Activated CD4-positive, alpha-beta T cell treated with anti-CD3 and anti-CD28 coated beads for 36 hours (primary cell): ENCODE data around the gene ATP6V1G2. TPM values are rescaled to one million over a fixed set of nuclear protein-coding genes. Genes with fewer than 3 reads are reported as not detected.
"Not testable (repeated sequence)": the region's sequence is repeated elsewhere in the genome, so short reads cannot be mapped to it uniquely, and the experiment has no call there.

Experiments used
- ATAC-seq: fragments of 200-7000 bp; cut with Tn5 transposase; one replicate; pipeline ENCODE4 v1.10.0; 2021; ENCODE audit warnings: mild to moderate bottlenecking, moderate library complexity
- CTCF ChIA-PET: fragments of 350-600 bp; sonication (Branson Sonifier 250); formaldehyde crosslinking; loops from one replicate; lab custom pipeline; 2021; ENCODE audit warnings: antibody characterized with exemption; lab: Charles Lee
- POLR2A ChIA-PET: fragments of 350-600 bp; sonication (Branson Sonifier 250); formaldehyde crosslinking; loops from one replicate; lab custom pipeline; 2021; ENCODE audit warnings: antibody characterized with exemption, inconsistent platforms; lab: Charles Lee
- DNase-seq: peaks from one replicate; pipeline ENCODE4 v3.0.0-alpha.2; 2020
- H3K27ac Mint-ChIP-seq: one replicate; pipeline ENCODE4 v1.8.0; 2021; ENCODE audit warnings: mixed read lengths
- H3K27me3 Mint-ChIP-seq: one replicate; pipeline ENCODE4 v1.8.0; 2021; ENCODE audit warnings: mixed read lengths
- H3K36me3 Mint-ChIP-seq: one replicate; pipeline ENCODE4 v1.8.0; 2021; ENCODE audit warnings: low read depth, mixed read lengths
- H3K4me1 Mint-ChIP-seq: one replicate; pipeline ENCODE4 v1.8.0; 2021; ENCODE audit warnings: mixed read lengths
- H3K4me3 Mint-ChIP-seq: one replicate; pipeline ENCODE4 v1.8.0; 2021; ENCODE audit warnings: mild to moderate bottlenecking, moderate library complexity, mixed read lengths
- H3K9me3 Mint-ChIP-seq: one replicate; pipeline ENCODE4 v1.8.0; 2021; ENCODE audit warnings: low read depth, mixed read lengths
- intact Hi-C, 2 experiments: fragments of 100-400 bp; cut with DNase I in 1 of 2; cut with micrococcal nuclease in 1 of 2; formaldehyde crosslinking; loops; one replicate each; pipeline versions ENCODE4 v1.14.2 to v1.15.1; 2022 to 2024; cut with DNase I, micrococcal nuclease
- total RNA-seq, 2 experiments: library from RNA; stranded (reverse); gene quantifications; one replicate each; pipeline ENCODE4 v1.2.3, GENCODE V29; 2021

The ATP6V1G2 gene
- total RNA-seq, 2 experiments from 2014 or later, result 1.9 to 2.1 TPM

GRCh38 chr6:31551371-31551770 lies 5.0 kb upstream of the ATP6V1G2 start:
- DNase-seq, result peak; percentile 81
- H3K4me1 Mint-ChIP-seq, result peaks cover 51% of the 10 kb centered on the region
- not testable (repeated sequence) for H3K9me3 Mint-ChIP-seq, ATAC-seq, H3K4me3 Mint-ChIP-seq, H3K27me3 Mint-ChIP-seq
- peak overlapping the region; percentile 42 for H3K27ac Mint-ChIP-seq
- CTCF ChIA-PET, result interaction anchor here (0.6 to 15.4 kb wide), 18 partner anchors 8 to 282 kb away, joined by 3 to 658 read pairs (median 4); partner anchors contain the start of genes DDX39B, LST1, LTB and NCR3
- H3K36me3 Mint-ChIP-seq, result peaks cover 32% of the 10 kb centered on the region
- intact Hi-C loops, result loop anchor here (1.0 kb wide), 1 partner anchor 47 kb away; no protein-coding TSS in a partner anchor
- POLR2A ChIA-PET, result interaction anchor here (0.7 to 4.0 kb wide), 6 partner anchors 8 to 46 kb away, joined by 3 to 29 read pairs (median 4); partner anchors contain the start of genes NCR3 and TNF

GRCh38 chr6:31548544-31548873 lies 2.1 kb upstream of the ATP6V1G2 start:
- H3K27ac Mint-ChIP-seq, result peak overlapping the region; percentile 97
- H3K36me3 Mint-ChIP-seq, result peaks cover 27% of the 10 kb centered on the region
- no peaks in the 10 kb centered on the region for H3K27me3 Mint-ChIP-seq
- DNase-seq, result no peak
- H3K4me1 Mint-ChIP-seq, result peaks cover 46% of the 10 kb centered on the region
- no peaks in the 10 kb centered on the region for H3K9me3 Mint-ChIP-seq
- CTCF ChIA-PET, result interaction anchor here (0.6 to 15.4 kb wide), 9 partner anchors 8 to 190 kb away, joined by 3 to 658 read pairs (median 5); partner anchors contain the start of genes CLIC1, LST1, LTB and NCR3
- no peak for ATAC-seq
- peak overlapping the region; percentile 89 for H3K4me3 Mint-ChIP-seq
- intact Hi-C loops, result loop anchor here (5.0 to 10.0 kb wide), 3 partner anchors 284 to 934 kb away; partner anchors contain the start of genes ATF6B (in 1 of the 2), MRPS18B (in 1 of the 2) and PPP1R10 (in 1 of the 2)
- POLR2A ChIA-PET, result interaction anchor here (0.6 to 2.3 kb wide), 5 partner anchors 10 to 44 kb away, joined by 3 to 10 read pairs (median 6); partner anchors contain the start of genes NCR3 and TNF

- DNase-seq, result no peak
- no peak for ATAC-seq
- Mint-ChIP-seq H3K27me3 (no peaks in the 10 kb centered on the region), H3K4me3 (peak overlapping the region; percentile 89), H3K36me3 (peaks cover 28% of the 10 kb centered on the region), H3K4me1 (peaks cover 49% of the 10 kb centered on the region), H3K9me3 (no peaks in the 10 kb centered on the region), H3K27ac (peak overlapping the region; percentile 97)
- ChIA-PET POLR2A (interaction anchor here (0.6 to 2.3 kb wide), 9 partner anchors 11 to 259 kb away, joined by 3 to 12 read pairs (median 6); partner anchors contain the start of genes NCR3 and TNF), CTCF (interaction anchor here (0.6 to 15.4 kb wide), 14 partner anchors 8 to 190 kb away, joined by 3 to 658 read pairs (median 4); partner anchors contain the start of genes CLIC1, LST1, LTA and LTB)
- intact Hi-C loops, result loop anchor here (1.0 to 10.0 kb wide), 17 partner anchors 24 to 933 kb away; partner anchors contain the start of genes PRRC2A (in 2 of the 2), ABHD16A (in 1 of the 2), ATF6B (in 1 of the 2) and BAG6 (in 1 of the 2)
These were observed 1.5 kb upstream of the ATP6V1G2 start for GRCh38 chr6:31547727-31548543.

- Mint-ChIP-seq H3K27ac (peak within 1 kb of the TSS; percentile 97), H3K9me3 (no peaks in the 10 kb centered on the region), H3K27me3 (no peaks in the 10 kb centered on the region), H3K36me3 (peaks cover 29% of the 10 kb centered on the region), H3K4me3 (peak within 1 kb of the TSS; percentile 89), H3K4me1 (peaks cover 51% of the 10 kb centered on the region)
- POLR2A ChIA-PET, result interaction anchor here (0.5 to 2.3 kb wide), 10 partner anchors 11 to 1306 kb away, joined by 3 to 12 read pairs (median 6); partner anchors contain the start of genes GPANK1, NCR3, TAP1 and TNF
- CTCF ChIA-PET, result interaction anchor here (0.7 to 15.4 kb wide), 15 partner anchors 11 to 518 kb away, joined by 3 to 658 read pairs (median 5); partner anchors contain the start of genes CLIC1, LST1, LTA and LTB
- DNase-seq (peak; percentile 95), ATAC-seq (peak; percentile 77)
- intact Hi-C loops, result loop anchor here (1.0 to 10.0 kb wide), 18 partner anchors 25 to 932 kb away; partner anchors contain the start of genes PRRC2A (in 2 of the 2), ABHD16A (in 1 of the 2), ATF6B (in 1 of the 2) and BAG6 (in 1 of the 2)
These were observed 734 bp upstream of the ATP6V1G2 start, which contains the start of gene NFKBIL1 for GRCh38 chr6:31546958-31547726. TSS of gene NFKBIL1 (plus strand) at chr6:31547608. CDS start at chr6:31547695, 87 bp downstream.

GRCh38 chr6:31545291-31545690 lies 1.1 kb downstream of the ATP6V1G2 start:
- DNase-seq, result no peak
- no peaks in the 10 kb centered on the region for H3K27me3 Mint-ChIP-seq
- no peak overlapping the region for H3K27ac Mint-ChIP-seq
- no peak for ATAC-seq
- H3K9me3 Mint-ChIP-seq, result no peaks in the 10 kb centered on the region
- no peak overlapping the region for H3K4me3 Mint-ChIP-seq
- intact Hi-C loops, result loop anchor here (5.0 to 10.0 kb wide), 3 partner anchors 287 to 930 kb away; partner anchors contain the start of genes ATF6B (in 1 of the 2), MRPS18B (in 1 of the 2) and PPP1R10 (in 1 of the 2)
- peaks cover 37% of the 10 kb centered on the region for H3K36me3 Mint-ChIP-seq
- peaks cover 45% of the 10 kb centered on the region for H3K4me1 Mint-ChIP-seq
- POLR2A ChIA-PET, result interaction anchor here (1.3 to 1.7 kb wide), 2 partner anchors 30 to 119 kb away, joined by 3 to 6 read pairs; partner anchors contain the start of genes GPANK1 and TNF
- CTCF ChIA-PET, result interaction anchor here (3.5 to 15.4 kb wide), 3 partner anchors 26 to 55 kb away, joined by 13 to 658 read pairs (median 278); partner anchors contain the start of genes LST1, LTA, LTB and NCR3

GRCh38 chr6:31544676-31545075 lies 1.7 kb downstream of the ATP6V1G2 start:
- H3K27me3 Mint-ChIP-seq, result no peaks in the 10 kb centered on the region
- no peak for ATAC-seq
- DNase-seq, result no peak
- intact Hi-C loops, result loop anchor here (5.0 to 10.0 kb wide), 7 partner anchors 142 to 930 kb away; partner anchors contain the start of genes AGPAT1 (in 1 of the 2), ATF6B (in 1 of the 2), MICA (in 1 of the 2) and MRPS18B (in 1 of the 2)
- ChIA-PET POLR2A (no interaction called here), CTCF (interaction anchor here (1.5 to 15.4 kb wide), 3 partner anchors 26 to 56 kb away, joined by 3 to 658 read pairs (median 13); partner anchors contain the start of genes LST1, LTA and NCR3)
- peaks cover 41% of the 10 kb centered on the region for H3K36me3 Mint-ChIP-seq
- no peaks in the 10 kb centered on the region for H3K9me3 Mint-ChIP-seq
- H3K4me3 Mint-ChIP-seq, result no peak overlapping the region
- H3K4me1 Mint-ChIP-seq, result peaks cover 49% of the 10 kb centered on the region
- H3K27ac Mint-ChIP-seq, result no peak overlapping the region

GRCh38 chr6:31543639-31544038 lies 2.8 kb downstream of the ATP6V1G2 start:
- intact Hi-C loops, result loop anchor here (5.0 to 10.0 kb wide), 6 partner anchors 141 to 929 kb away; partner anchors contain the start of genes AGPAT1 (in 1 of the 2), ATF6B (in 1 of the 2), MICA (in 1 of the 2) and MRPS18B (in 1 of the 2)
- Mint-ChIP-seq H3K9me3 (no peaks in the 10 kb centered on the region), H3K4me1 (peaks cover 54% of the 10 kb centered on the region), H3K4me3 (no peak overlapping the region), H3K27ac (peak overlapping the region; percentile 92), H3K27me3 (no peaks in the 10 kb centered on the region), H3K36me3 (peaks cover 43% of the 10 kb centered on the region)
- CTCF ChIA-PET, result interaction anchor here (0.9 to 15.4 kb wide), 6 partner anchors 33 to 57 kb away, joined by 3 to 658 read pairs (median 3); partner anchors contain the start of genes LST1, LTB and NCR3
- no peak for DNase-seq
- ATAC-seq, result no peak
- POLR2A ChIA-PET, result interaction anchor here (0.9 to 1.4 kb wide), 2 partner anchors 32 to 53 kb away, joined by 3 to 5 read pairs; partner anchors contain the start of gene TNF

GRCh38 chr6:31541658-31542521 lies 4.5 kb downstream of the ATP6V1G2 start, which contains the start of gene DDX39B:
TSS of gene DDX39B (minus strand) at chr6:31542003. CDS start at chr6:31540532, 1,471 bp downstream.
- ATAC-seq (peak; percentile 77), DNase-seq (peak; percentile 96)
- Mint-ChIP-seq H3K27ac (peak within 1 kb of the TSS; percentile 92), H3K27me3 (no peaks in the 10 kb centered on the region), H3K4me3 (peak within 1 kb of the TSS; percentile 79), H3K9me3 (no peaks in the 10 kb centered on the region), H3K36me3 (peaks cover 46% of the 10 kb centered on the region), H3K4me1 (peaks cover 50% of the 10 kb centered on the region)
- CTCF ChIA-PET, result interaction anchor here (0.5 to 15.4 kb wide), 22 partner anchors 9 to 628 kb away, joined by 3 to 658 read pairs (median 4); partner anchors contain the start of genes BAG6, C6orf47, LTB and NCR3
- intact Hi-C loops, result loop anchor here (1.0 to 10.0 kb wide), 14 partner anchors 48 to 927 kb away; partner anchors contain the start of genes AGPAT1 (in 1 of the 2), ATF6B (in 1 of the 2), BAG6 (in 1 of the 2) and MICA (in 1 of the 2)
- POLR2A ChIA-PET, result interaction anchor here (0.5 to 3.3 kb wide), 33 partner anchors 12 to 927 kb away, joined by 3 to 24 read pairs (median 4); partner anchors contain the start of genes BAG6, C6orf47, GPANK1 and HSPA1B
